Central memory CD4-positive, alpha-beta T cell (primary cell): ENCODE data around the gene SLC6A7.
"Not testable (repeated sequence)": the region's sequence is repeated elsewhere in the genome, so short reads cannot be mapped to it uniquely, and the experiment has no call there.

Experiments used
- DNase-seq: peaks from one replicate; pipeline ENCODE4 v3.0.0; 2022

The SLC6A7 gene

DNA sequence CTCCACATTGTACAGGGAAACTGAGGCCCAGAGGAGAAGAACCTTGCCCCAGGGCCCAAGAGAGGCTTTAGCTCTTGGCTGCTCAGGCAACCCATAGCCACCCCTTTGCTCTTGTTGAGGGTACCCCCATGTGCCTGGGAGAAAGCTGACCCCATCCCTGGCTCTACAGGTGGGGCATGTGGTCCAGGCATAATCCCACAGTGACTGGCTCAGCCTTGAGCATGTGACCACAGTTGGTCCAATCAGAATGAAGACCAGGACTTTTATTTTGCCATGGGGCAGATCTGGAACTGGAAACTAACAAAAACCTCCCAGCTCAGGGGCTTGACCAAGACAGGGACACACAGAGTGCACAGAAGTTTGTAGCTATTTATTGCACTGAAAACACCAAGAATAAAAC lies 29.3 kb downstream of the SLC6A7 start:
- no peak for DNase-seq

DNA sequence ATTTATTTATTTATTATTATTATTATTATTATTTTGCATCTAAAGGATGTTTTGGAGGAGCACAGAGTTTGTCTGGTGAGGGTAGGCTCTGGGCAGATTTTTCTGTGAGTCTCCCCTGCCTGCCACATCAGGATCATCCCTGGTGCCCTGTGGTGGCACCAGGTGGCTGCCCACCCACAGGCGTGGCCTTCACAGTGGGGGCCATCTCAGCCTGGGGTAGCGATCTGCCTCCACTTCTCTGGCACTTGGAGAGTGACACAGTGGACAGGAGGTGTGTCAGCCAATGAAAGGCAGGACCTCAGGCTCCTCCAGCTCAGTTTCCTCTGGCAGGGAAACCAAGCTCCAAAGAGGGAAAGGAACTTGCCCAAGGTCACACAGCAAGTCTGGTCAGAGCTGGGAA lies 30.0 kb downstream of the SLC6A7 start:
- DNase-seq: no peak

GRCh38 chr5:150221471-150221870 lies 31.6 kb downstream of the SLC6A7 start:
- DNase-seq: no peak

DNA sequence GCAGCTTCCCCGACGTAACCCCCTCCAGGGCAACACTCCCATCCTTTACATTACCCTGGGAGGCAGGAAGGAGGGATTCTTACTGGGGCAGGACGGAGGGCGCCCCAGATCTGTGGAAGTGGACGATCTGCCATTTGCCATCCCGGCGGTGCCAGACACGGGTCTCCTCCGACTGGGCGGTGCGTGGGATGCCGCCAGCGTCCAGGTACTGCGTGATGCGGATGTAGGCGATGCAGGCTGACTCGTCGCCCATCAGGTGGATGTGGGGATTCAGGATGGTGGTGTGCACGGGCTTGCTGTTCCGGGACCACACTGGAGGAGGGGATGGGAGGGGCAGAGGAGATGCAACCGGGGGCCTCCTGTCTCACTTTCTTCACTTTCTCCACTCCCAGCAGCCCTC lies 33.0 kb downstream of the SLC6A7 start:
- no peak for DNase-seq

DNA sequence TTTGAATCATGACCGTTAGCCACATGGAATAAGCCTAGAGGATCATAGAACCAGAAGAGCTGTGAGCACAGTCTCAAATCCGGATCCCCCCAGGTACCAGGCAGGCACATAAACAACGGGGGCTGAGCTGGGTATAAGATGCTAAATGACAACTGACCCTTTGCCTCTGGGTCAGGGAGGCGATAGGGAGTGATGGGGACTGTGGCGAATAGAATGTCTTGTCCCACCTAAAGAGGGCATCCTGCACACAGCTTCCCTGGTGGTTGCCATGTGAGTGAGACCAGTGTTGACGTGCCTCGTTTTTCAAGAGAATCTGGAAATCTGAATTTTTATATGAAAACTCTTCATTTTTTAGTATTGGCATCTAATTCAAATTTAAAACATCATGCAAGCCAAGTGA lies 33.6 kb downstream of the SLC6A7 start:
- no peak for DNase-seq

GRCh38 chr5:150224483-150225027 lies 34.7 kb downstream of the SLC6A7 start:
- DNase-seq: no peak

- no peak for DNase-seq
These were observed 37.2 kb downstream of the SLC6A7 start for GRCh38 chr5:150227036-150227435.

DNA sequence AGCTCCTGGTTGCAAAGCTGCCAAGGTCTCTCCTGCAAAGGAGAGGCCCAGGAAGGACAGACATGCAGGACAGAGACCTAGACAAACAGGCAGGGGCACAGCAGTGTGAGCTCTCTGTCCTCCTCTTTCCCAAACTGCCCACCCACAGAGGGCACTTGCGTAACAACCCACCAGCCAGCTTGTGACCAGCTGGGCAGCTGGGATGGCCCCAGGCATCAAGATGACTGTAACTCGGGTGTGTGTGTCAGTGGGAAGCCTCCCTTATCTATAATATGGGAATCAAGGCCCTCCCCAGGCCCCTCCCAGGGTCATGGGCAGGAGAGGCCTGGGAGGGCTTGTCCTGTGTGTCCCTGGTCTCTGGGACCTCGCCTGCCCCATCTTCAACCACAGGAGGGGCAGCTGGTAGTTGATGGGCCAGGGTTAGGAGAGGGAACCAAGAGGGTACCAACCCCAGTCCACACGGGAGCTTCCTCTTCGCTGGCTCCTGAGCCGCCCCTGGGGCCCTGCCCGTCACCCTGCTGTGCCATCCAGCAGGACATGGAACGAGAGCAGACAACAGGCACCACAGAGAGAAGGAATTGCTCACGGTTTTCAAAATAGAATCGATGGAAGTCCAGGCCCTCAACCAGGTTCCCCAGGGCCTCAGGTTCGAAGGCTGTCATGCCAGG lies 37.9 kb downstream of the SLC6A7 start:
- no peak for DNase-seq

DNA sequence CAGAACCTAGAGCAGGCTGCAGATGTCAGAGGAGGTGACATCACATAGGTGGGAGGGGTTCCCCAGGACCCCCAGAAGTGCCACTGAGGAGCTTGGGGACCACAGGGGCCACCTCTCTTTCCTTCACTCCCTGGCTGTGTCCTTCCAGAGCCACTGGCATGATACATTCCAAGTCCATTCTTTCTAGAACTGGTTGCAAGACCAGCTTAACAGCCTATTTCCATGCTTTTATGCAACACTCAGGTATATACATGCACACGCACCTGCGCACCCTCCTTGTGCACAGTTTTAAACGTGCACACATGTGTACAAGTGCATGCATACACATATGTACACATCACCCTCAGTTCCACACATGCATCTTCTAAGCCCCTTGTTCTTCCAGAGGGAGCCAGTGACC lies 39.7 kb downstream of the SLC6A7 start:
- DNase-seq: no peak

- no peak for DNase-seq
These were observed 41.0 kb downstream of the SLC6A7 start for GRCh38 chr5:150230842-150231241.

DNA sequence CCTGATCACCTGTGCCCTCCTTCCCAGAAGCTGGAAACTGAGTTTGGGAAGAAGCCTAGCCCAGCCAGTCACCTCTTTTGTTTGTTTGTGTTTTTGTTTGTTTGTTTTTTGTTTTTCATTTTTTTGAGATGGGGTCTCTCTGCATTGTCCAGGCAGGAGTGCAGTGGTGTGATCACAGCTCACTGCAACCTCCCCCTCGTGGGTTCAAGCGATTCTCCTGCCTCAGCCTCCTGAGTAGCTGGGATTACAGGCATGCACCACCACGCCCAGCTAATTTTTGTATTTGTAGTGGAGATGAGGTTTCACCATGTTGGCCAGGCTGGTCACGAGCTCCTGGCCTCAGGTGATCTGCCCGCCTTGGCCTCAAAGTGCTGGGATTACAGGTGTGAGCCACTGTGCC lies 43.8 kb downstream of the SLC6A7 start:
- DNase-seq: not testable (repeated sequence)

DNA sequence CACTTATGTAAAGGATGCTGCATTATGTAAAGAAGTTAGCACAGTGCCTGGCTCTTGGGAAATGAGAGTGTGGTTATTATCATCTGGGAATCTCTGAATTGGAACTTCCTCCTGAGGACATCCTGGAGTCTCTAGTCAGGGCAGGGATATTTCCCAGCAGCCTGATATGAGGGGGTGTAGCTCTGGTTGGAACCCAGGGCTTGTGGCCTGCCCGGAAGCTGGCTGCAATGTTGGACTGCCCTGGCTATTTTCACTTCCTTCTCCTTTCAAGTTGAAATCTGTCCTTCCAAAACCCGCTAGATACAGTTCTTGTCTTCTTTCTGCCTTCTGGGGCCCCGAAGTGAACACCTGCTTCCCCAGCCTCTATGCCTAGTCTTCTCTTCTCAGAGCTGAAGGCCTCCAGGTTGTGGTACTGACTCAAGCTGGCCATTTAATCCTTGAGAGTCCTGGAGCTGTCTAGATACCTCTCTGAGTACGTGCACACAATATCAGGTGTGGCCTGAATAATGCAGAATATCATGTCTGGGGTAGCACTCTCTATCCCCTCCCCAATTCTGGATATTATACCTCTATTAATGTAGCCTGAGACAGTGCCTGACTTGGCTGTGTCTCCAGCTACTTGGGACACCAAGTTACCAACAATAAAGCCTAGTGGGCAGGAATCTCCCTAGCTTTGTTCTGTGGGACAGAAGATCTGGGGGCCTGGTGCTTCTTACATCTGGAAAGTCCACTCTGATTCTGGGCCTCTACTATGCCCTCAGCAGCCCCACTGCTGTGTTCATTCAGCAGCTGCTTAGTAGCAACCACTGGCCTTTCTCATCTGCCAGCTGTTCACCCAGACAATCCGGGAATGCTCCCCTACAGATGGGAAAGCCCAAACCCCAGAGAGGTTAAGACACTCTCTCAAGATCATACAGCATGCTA lies 45.0 kb downstream of the SLC6A7 start:
- no peak for DNase-seq

- DNase-seq: no peak
These were observed 45.6 kb downstream of the SLC6A7 start for GRCh38 chr5:150235500-150235854.

GRCh38 chr5:150236313-150236712 lies 46.5 kb downstream of the SLC6A7 start:
- no peak for DNase-seq

- DNase-seq: no peak
These were observed 47.3 kb downstream of the SLC6A7 start for GRCh38 chr5:150236981-150237754.

DNA sequence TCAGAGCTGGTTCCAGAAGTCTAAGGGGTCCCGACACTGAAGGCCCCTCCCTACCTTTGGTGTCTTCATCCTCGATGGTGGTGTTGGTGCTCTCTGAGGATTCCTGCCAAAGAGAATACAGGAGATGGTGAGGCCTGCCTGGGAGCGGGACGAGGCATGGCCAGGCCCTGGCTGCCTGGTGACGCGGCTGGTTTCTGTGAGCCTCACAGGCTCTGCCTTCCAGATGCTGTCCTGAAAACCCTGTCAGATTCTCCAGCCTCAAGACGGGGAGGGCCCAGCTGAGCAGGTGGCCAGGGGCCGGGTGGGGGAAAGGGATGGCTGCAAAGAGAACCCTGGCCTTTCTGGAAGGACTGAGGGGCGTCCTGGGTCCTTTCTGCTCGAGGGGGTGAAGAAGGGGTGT lies 48.8 kb downstream of the SLC6A7 start:
- DNase-seq: no peak

DNA sequence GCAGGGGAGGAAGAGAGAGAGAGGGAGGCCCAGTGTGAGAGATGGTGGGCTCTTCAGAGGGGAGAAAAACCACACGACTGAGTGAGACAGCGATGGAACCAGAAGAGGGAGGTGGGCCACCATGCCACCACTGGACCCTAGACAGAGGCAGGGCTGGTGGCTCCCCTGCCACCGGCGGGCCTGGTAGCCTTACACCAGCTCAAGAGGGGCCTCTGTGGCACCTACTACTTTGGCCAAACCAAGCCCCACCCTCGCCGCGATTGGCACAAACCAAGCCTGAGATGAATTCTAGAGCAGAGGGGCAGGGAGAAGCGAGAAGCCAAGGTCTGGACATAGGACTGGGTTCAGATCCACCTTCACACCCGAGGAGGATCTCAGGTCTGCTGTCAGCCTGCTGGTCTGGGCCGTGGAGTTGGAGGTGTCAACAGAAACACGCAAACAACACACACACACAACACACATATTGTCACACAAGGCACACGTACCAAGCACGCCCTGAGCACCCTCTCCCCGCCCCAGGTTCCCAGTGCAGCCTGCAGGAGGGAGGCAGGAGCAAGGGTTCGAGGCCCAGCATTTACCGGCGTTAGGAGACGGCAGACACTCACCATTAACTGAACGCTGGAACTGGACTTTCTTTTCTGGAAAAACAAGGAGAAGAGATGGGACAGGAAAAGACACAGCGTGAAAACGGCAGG lies 49.4 kb downstream of the SLC6A7 start:
- no peak for DNase-seq

DNA sequence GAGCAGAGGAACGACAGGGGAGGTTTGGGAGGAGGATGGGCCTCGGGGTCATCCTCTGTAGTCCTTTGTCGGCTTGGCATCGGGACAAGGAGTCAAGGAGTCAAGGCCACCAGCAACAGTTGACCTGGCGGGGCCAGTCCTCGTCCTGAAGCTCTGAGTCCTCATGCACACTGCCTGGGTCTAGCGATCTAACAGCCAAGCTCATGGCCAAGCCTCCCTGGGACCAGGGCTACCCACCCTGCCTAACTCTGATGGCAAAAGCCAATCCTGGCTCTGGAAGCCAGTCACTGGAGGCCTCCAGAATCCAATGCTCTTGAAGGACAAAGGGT lies 49.9 kb downstream of the SLC6A7 start:
- DNase-seq: no peak

DNA sequence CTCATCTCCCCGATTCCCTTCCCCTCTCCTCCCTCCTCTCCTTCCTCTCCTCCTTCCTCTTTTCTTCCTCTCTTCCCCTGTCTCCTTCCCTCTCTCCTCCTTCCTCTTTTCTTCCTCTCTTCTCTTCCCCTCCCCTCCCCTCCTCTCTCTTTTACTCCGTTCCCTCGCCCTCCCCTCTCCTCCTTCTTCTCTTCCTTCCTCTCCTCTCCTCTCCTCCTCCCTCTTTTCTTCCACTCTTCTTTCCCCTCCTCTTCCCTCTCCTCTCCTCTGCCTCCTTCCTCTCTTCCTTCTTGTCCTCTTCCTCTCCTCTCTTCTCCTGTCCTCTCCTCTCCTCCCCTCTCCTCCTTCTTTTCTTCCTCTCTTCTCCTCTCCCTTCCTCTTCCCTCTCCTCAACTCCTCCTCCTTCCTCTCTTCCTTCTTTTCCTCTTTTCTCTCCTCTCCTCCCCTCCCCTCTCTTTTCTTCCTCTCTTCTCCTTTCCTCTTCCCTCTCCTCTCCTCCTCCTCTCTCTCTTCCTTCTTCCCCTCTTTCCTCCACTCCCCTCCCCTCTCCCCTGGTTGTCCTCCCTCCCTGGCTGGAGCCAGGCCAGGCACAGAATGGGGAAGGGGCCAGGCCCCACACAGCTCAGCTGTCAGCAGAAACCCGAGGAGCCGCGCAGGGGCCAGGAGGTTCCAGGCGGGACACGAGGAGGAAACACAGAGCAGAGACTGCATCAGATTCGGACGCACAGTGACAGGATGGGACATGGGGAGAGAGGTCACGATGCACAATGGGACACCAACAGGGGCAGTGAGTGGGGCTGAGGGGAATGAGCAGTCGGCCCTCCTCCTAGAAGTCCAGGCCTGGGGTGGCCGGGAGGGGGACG lies 51.7 kb downstream of the SLC6A7 start:
- no peak for DNase-seq

DNA sequence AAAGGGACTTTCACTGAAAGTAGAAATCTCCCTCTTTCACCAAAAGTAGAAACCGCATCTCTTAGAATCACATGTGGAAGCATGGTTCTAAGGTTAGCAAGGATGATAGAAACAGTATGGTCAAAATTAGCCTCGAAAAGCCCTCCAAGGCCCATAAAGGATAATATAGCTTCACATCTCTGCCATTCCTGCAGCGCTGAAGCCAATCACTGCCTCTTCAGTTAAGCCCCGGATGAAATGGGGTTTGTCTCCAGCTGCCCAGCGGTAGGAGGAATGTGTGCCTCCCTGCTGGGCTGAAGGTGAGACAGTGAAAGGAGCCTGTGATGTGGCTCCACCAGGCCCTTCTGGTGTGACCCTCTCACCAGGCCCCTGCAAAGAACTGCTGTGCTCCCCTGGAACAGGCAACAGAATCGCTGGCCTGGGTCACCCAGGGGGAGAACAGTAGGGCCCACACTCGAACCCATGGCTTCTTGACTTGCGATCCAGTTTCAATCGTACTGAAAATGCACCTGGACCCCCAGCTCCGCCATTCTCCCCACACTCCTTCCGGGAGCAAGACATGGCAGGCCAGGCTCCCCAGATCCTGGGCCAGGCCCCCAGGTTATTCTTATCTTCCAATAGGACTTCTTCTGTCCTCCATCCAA lies 52.5 kb downstream of the SLC6A7 start:
- DNase-seq: no peak

DNA sequence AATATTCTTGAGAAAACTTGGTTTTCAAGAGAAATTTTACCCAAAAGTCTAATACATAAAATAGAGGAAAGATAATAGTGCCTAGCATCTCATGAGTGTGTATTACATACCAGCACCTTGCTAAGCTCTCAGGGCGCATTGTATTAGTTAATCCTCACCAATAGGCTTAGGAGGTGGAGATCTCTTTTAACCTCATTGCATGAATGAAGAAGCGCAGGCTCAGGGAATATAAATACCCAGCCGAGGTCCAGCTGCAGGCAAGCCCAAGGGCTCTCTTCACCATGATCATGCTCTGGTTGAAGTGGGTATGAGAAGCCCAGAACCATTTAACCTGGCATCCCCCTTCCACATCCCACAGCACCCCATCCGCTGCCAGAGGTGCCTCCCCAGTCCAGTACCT lies 53.7 kb downstream of the SLC6A7 start:
- no peak for DNase-seq
